ENCODE results near the gene CAPN3.

DNA sequence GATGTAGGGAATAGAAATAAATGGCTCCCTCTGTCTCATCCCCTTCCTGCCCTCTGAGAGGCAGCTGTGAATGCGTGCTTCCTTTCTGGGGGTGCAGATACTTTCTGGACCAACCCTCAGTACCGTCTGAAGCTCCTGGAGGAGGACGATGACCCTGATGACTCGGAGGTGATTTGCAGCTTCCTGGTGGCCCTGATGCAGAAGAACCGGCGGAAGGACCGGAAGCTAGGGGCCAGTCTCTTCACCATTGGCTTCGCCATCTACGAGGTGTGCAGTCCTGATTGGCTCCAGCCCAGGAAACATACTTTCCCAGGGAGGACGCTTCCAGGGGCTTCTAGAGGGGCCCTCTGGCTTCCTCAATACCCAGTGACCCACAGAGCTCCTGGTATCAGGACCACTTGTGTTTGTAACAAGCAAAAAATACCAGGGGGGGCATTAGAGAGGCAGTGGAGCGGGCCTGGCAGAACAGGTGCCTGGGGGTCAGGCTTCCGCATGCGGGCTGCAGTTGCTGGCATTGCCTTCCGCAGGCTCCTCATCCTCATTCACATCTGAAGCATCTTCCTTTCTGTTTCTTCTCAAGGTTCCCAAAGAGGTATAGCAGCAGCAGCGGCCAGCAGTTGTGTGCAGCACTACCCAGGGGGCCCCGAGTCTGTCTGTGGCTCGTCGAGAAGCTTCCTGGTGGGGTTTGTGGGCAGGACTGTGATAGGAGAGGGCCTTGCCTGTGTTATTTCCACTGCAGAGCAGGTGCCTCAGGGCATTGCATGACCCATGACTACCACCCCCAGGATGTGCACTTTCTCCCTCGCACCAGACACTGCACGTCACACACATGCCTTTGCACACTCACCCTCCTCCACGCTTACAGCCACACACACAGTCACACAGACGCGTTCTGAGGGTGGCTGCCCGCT is 42.5 kb downstream of the CAPN3 start:
- TF ChIP-seq, protein P1, sequence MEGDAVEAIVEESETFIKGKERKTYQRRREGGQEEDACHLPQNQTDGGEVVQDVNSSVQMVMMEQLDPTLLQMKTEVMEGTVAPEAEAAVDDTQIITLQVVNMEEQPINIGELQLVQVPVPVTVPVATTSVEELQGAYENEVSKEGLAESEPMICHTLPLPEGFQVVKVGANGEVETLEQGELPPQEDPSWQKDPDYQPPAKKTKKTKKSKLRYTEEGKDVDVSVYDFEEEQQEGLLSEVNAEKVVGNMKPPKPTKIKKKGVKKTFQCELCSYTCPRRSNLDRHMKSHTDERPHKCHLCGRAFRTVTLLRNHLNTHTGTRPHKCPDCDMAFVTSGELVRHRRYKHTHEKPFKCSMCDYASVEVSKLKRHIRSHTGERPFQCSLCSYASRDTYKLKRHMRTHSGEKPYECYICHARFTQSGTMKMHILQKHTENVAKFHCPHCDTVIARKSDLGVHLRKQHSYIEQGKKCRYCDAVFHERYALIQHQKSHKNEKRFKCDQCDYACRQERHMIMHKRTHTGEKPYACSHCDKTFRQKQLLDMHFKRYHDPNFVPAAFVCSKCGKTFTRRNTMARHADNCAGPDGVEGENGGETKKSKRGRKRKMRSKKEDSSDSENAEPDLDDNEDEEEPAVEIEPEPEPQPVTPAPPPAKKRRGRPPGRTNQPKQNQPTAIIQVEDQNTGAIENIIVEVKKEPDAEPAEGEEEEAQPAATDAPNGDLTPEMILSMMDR (IDR thresholded peaks at IDR 0.05): no peak
- no peak for TF ChIP-seq POLR2A (IDR thresholded peaks at IDR 0.05)
